MM.1S (cell line): Measurements from ENCODE around the gene FOXB1.

Experiments
- DNase-seq: peaks from one replicate; pipeline ENCODE4 v3.0.0-alpha.2; 2015
- H2AFZ ChIP-seq: fragments of 300-600 bp; sonication (generic); 2 replicates; pipeline ENCODE4 v1.6.0; 2016; ENCODE audit warnings: antibody characterized with exemption, low read length
- H3F3A ChIP-seq: fragments of 300-600 bp; sonication (generic); 2 replicates; pipeline ENCODE4 v1.6.1; 2016; ENCODE audit warnings: mild to moderate bottlenecking, antibody characterized with exemption, low read length, moderate library complexity, mixed read lengths; ENCODE audit not compliant: insufficient read depth
- H3K27ac ChIP-seq: fragments of 300-600 bp; sonication (generic); 2 replicates; pipeline ENCODE4 v1.5.1; 2016; ENCODE audit warnings: mild to moderate bottlenecking, low read length
- H3K27me3 ChIP-seq: fragments of 300-600 bp; sonication (generic); replicated peaks from 2 replicates; pipeline ENCODE4 v1.6.0; 2016; ENCODE audit warnings: low read length; ENCODE audit not compliant: insufficient read depth
- H3K36me3 ChIP-seq: fragments of 300-600 bp; sonication (generic); replicated peaks from 2 replicates; pipeline ENCODE4 v1.6.1; 2016; ENCODE audit warnings: mild to moderate bottlenecking, low read length, mixed read lengths; ENCODE audit not compliant: insufficient read depth
- H3K4me1 ChIP-seq: fragments of 300-600 bp; sonication (generic); 2 replicates; pipeline ENCODE4 v1.6.1; 2016; ENCODE audit warnings: low read length, mixed read lengths
- H3K4me2 ChIP-seq: fragments of 300-600 bp; sonication (generic); 2 replicates; pipeline ENCODE4 v1.6.0; 2016; ENCODE audit warnings: low read depth, low read length
- H3K4me3 ChIP-seq: fragments of 300-600 bp; sonication (generic); 2 replicates; pipeline ENCODE4 v1.5.1; 2016; ENCODE audit warnings: low read length, mixed read lengths
- H3K79me2 ChIP-seq: fragments of 300-600 bp; sonication (generic); 2 replicates; pipeline ENCODE4 v1.6.1; 2016; ENCODE audit warnings: mixed run types, low read length, mixed read lengths
- H3K9ac ChIP-seq: fragments of 300-600 bp; sonication (generic); 2 replicates; pipeline ENCODE4 v1.6.1; 2016; ENCODE audit warnings: low read length, mixed read lengths
- H3K9me2 ChIP-seq: fragments of 300-600 bp; sonication (generic); replicated peaks from 2 replicates; pipeline ENCODE4 v1.6.1; 2016; ENCODE audit warnings: mild to moderate bottlenecking, low read length, mixed read lengths; ENCODE audit not compliant: insufficient read depth
- H3K9me3 ChIP-seq: fragments of 300-600 bp; sonication (generic); replicated peaks from 2 replicates; pipeline ENCODE4 v1.6.1; 2016; ENCODE audit warnings: mild to moderate bottlenecking, low read length, mixed read lengths; ENCODE audit not compliant: insufficient read depth
- H4K20me1 ChIP-seq: fragments of 300-600 bp; sonication (generic); 2 replicates; pipeline ENCODE4 v1.6.1; 2016; ENCODE audit warnings: mild to moderate bottlenecking, low read length, moderate library complexity, mixed read lengths; ENCODE audit not compliant: insufficient read depth
- CTCF ChIP-seq: fragments of 300-600 bp; sonication (generic); IDR thresholded peaks from 2 replicates; pipeline ENCODE4 v1.5.1; 2016; ENCODE audit warnings: antibody characterized with exemption, low read length, mixed read lengths
- EZH2 ChIP-seq: fragments of 300-600 bp; sonication (generic); optimal IDR thresholded peaks from 2 replicates; pipeline ENCODE3; 2017; ENCODE audit warnings: low read depth, mild to moderate bottlenecking, antibody characterized with exemption, low read length, mixed read lengths
- EZH2phosphoT487 ChIP-seq: fragments of 300-600 bp; sonication (generic); IDR thresholded peaks from 2 replicates; pipeline ENCODE4 v1.6.1; 2018; ENCODE audit warnings: antibody characterized with exemption, low read length

The FOXB1 gene

GRCh38 chr15:60049948-60050347 lies 45.8 kb downstream of the FOXB1 start:
- Histone ChIP-seq H3K9me3 (no peaks in the 10 kb centered on the region), H3K4me2 (no peak overlapping the region), H3K36me3 (no peaks in the 10 kb centered on the region), H3K27ac (no peak overlapping the region), H3K79me2 (no peaks in the 10 kb centered on the region), H4K20me1 (no peaks in the 10 kb centered on the region), H3K4me1 (no peaks in the 10 kb centered on the region; the same call in 1 of the 2 replicates), H3K9ac (no peak overlapping the region), H3K27me3 (no peaks in the 10 kb centered on the region), H3K9me2 (no peaks in the 10 kb centered on the region), H3K4me3 (no peak overlapping the region), H3F3A (no peaks in the 10 kb centered on the region), H2AFZ (no peak overlapping the region)
- no peak for DNase-seq
- TF ChIP-seq EZH2phosphoT487: no peak
- no peak for TF ChIP-seq EZH2
- no peak for TF ChIP-seq CTCF

GRCh38 chr15:60052796-60053195 lies 48.7 kb downstream of the FOXB1 start:
- H3K27me3 ChIP-seq: no peaks in the 10 kb centered on the region
- no peak overlapping the region for H3K27ac ChIP-seq
- TF ChIP-seq CTCF (no peak), EZH2phosphoT487 (no peak), EZH2 (no peak)
- H3K79me2 ChIP-seq: no peaks in the 10 kb centered on the region
- no peak overlapping the region for H3K4me3 ChIP-seq
- H3K9ac ChIP-seq: no peak overlapping the region
- no peaks in the 10 kb centered on the region for H3K36me3 ChIP-seq
- H3K4me1 ChIP-seq: no peaks in the 10 kb centered on the region
- H3F3A ChIP-seq: no peaks in the 10 kb centered on the region
- H3K9me3 ChIP-seq: no peaks in the 10 kb centered on the region
- no peak for DNase-seq
- no peaks in the 10 kb centered on the region for H4K20me1 ChIP-seq
- H2AFZ ChIP-seq: no peak overlapping the region
- no peak overlapping the region for H3K4me2 ChIP-seq
- no peaks in the 10 kb centered on the region for H3K9me2 ChIP-seq

- no peak overlapping the region for H3K9ac ChIP-seq
- H3K27ac ChIP-seq: no peak overlapping the region
- no peaks in the 10 kb centered on the region for H3K79me2 ChIP-seq
- no peaks in the 10 kb centered on the region for H3K9me3 ChIP-seq
- no peak overlapping the region for H3K4me2 ChIP-seq
- no peaks in the 10 kb centered on the region for H3K36me3 ChIP-seq
- DNase-seq: no peak
- no peaks in the 10 kb centered on the region for H4K20me1 ChIP-seq
- H3K4me3 ChIP-seq: no peak overlapping the region
- no peaks in the 10 kb centered on the region for H3K9me2 ChIP-seq
- TF ChIP-seq CTCF (no peak), EZH2phosphoT487 (no peak), EZH2 (no peak)
- H3K27me3 ChIP-seq: no peaks in the 10 kb centered on the region
- no peak overlapping the region for H2AFZ ChIP-seq
- no peaks in the 10 kb centered on the region for H3F3A ChIP-seq
- H3K4me1 ChIP-seq: no peaks in the 10 kb centered on the region
Measured at GRCh38 chr15:60054472-60054871, 50.4 kb downstream of the FOXB1 start.
